HCT116 (cell line): ENCODE data around the gene CLCA2. TPM values are rescaled to one million over a fixed set of nuclear protein-coding genes. Genes with fewer than 3 reads are reported as not detected.

ENCODE experiments used
- ATAC-seq: fragments of 200-7000 bp; cut with Tn5 transposase; 2 replicates; pipeline ENCODE4 v1.9.1; 2020; ENCODE audit warnings: mild to moderate bottlenecking, moderate library complexity
- BruUV-seq: library from RNA; stranded (reverse); fragments of 400-500 nt; replicated peaks from 2 replicates; lab custom pipeline; 2021; lab: Mats Ljungman, UMichigan
- CTCF ChIA-PET: fragments of 300-600 bp; sonication (Branson Sonifier 250); formaldehyde crosslinking; loops from one replicate; lab custom pipeline; 2021; ENCODE audit warnings: antibody characterized with exemption; lab: Charles Lee
- POLR2A ChIA-PET: fragments of 300-600, 350-600 bp; sonication (Branson Sonifier 250); formaldehyde crosslinking; loops from one replicate; lab custom pipeline; 2021; ENCODE audit warnings: antibody characterized with exemption; lab: Charles Lee
- RAD21 ChIA-PET, 2 experiments: fragments of 300-600 bp; sonication (Branson Sonifier 250); formaldehyde crosslinking; loops; one replicate each; lab custom pipeline; 2023; ENCODE audit warnings: low total read pairs in 2 of 2; ENCODE audit not compliant: uncharacterized antibody in 2 of 2, unreplicated experiment in 2 of 2, low non-redundant PET in 1 of 2; lab: Charles Lee
- DNase-seq: peaks from one replicate; pipeline ENCODE4 v3.0.0-alpha.2; 2010; ENCODE audit warnings: low read depth, low spot score
- H2AFZ ChIP-seq: fragments of 200-600 bp; shearing (Covaris generic), sonication (generic); 2 replicates; pipeline ENCODE4 v1.6.1; 2017; ENCODE audit warnings: low read depth, mixed run types, mixed read lengths, antibody characterized with exemption, low read length; ENCODE audit not compliant: poor library complexity, severe bottlenecking
- H3K27ac ChIP-seq: 2 replicates; pipeline ENCODE4 v1.5.1; 2012; ENCODE audit warnings: low read depth, low read length
- H3K27me3 ChIP-seq: fragments of 200-600 bp; sonication (generic); 2 replicates; pipeline ENCODE4 v1.6.1; 2016; ENCODE audit warnings: mixed run types, low read length, mixed read lengths; ENCODE audit not compliant: insufficient read depth
- H3K36me3 ChIP-seq, 2 experiments: fragments of 200-500 bp in 1 of 2; fragments of 200-600 bp in 1 of 2; sonication (Bioruptor generic) in 1 of 2; sonication (generic) in 1 of 2; 2 replicates each; pipeline versions ENCODE4 v1.5.1 to v1.6.1; 2014 to 2016; ENCODE audit warnings: low read length in 2 of 2, inconsistent platforms in 1 of 2, mixed read lengths in 1 of 2, mixed run types in 1 of 2; ENCODE audit not compliant: insufficient read depth in 2 of 2, control insufficient read depth in 1 of 2
- H3K4me1 ChIP-seq, 2 experiments: fragments of 200-600 bp in 1 of 2; sonication (generic) in 1 of 2; 2 replicates each; pipeline versions ENCODE4 v1.5.1 to v1.6.1; 2012 to 2017; ENCODE audit warnings: low read length in 2 of 2, inconsistent platforms in 1 of 2, mild to moderate bottlenecking in 1 of 2, mixed read lengths in 1 of 2, mixed run types in 1 of 2, moderate library complexity in 1 of 2; ENCODE audit not compliant: insufficient read depth in 2 of 2, control insufficient read depth in 1 of 2
- H3K4me2 ChIP-seq: fragments of 200-600 bp; sonication (generic); 2 replicates; pipeline ENCODE4 v1.6.1; 2017; ENCODE audit warnings: mixed run types, low read length, mixed read lengths
- H3K4me3 ChIP-seq, 2 experiments: fragments of 200-600 bp in 1 of 2; sonication (generic) in 1 of 2; replicated peaks in 1 of 2; 2 replicates each; pipeline ENCODE4 v1.5.1; 2011 to 2016; ENCODE audit warnings: low read length in 2 of 2, control low read depth in 1 of 2, low read depth in 1 of 2, mild to moderate bottlenecking in 1 of 2, mixed read lengths in 1 of 2, mixed run types in 1 of 2
- H3K79me2 ChIP-seq: fragments of 200-600 bp; sonication (generic); 2 replicates; pipeline ENCODE4 v1.6.1; 2017; ENCODE audit warnings: mild to moderate bottlenecking, mixed run types, low read length, moderate library complexity, mixed read lengths; ENCODE audit not compliant: insufficient read depth
- H3K9ac ChIP-seq: fragments of 200-600 bp; sonication (generic); 2 replicates; pipeline ENCODE4 v1.6.1; 2016; ENCODE audit warnings: low read length, mixed read lengths
- H3K9me2 ChIP-seq: fragments of 200-600 bp; sonication (generic), shearing (Covaris generic); 2 replicates; pipeline ENCODE4 v1.6.1; 2017; ENCODE audit warnings: mixed run types, mild to moderate bottlenecking, moderate library complexity; ENCODE audit not compliant: insufficient read depth
- H3K9me3 ChIP-seq, 2 experiments: fragments of 200-500 bp in 1 of 2; fragments of 200-600 bp in 1 of 2; sonication (Bioruptor generic) in 1 of 2; sonication (generic) in 1 of 2; 2 replicates each; pipeline ENCODE4 v1.6.1; 2014 to 2017; ENCODE audit warnings: low read length in 2 of 2, mixed read lengths in 2 of 2, inconsistent platforms in 1 of 2, low read depth in 1 of 2, mild to moderate bottlenecking in 1 of 2, mixed run types in 1 of 2, moderate library complexity in 1 of 2; ENCODE audit not compliant: control insufficient read depth in 1 of 2, insufficient read depth in 1 of 2
- H4K20me1 ChIP-seq: fragments of 200-600 bp; sonication (generic), shearing (Covaris generic); 2 replicates; pipeline ENCODE4 v1.6.1; 2017; ENCODE audit warnings: mixed run types, mild to moderate bottlenecking, moderate library complexity; ENCODE audit not compliant: insufficient read depth
- CBX3 ChIP-seq: IDR thresholded peaks from 2 replicates; pipeline ENCODE4 v1.6.1; 2012; ENCODE audit warnings: low read depth
- CEBPB ChIP-seq: IDR thresholded peaks from 2 replicates; pipeline ENCODE4 v1.6.1; 2012; ENCODE audit warnings: low read depth
- CTCF ChIP-seq, 3 experiments: fragments of 200-600 bp in 1 of 3; sonication (generic) in 1 of 3; IDR thresholded peaks in 2 of 3; conservative IDR thresholded peaks in 1 of 3; 2 replicates each; pipeline ENCODE4 v1.5.1; 2012 to 2017; ENCODE audit warnings: low read depth in 2 of 3, low read length in 2 of 3, antibody characterized with exemption in 1 of 3, borderline replicate concordance in 1 of 3, control low read depth in 1 of 3, mild to moderate bottlenecking in 1 of 3, mixed read lengths in 1 of 3, mixed run types in 1 of 3, moderate library complexity in 1 of 3; ENCODE audit not compliant: insufficient read depth in 1 of 3
- EGR1 ChIP-seq: IDR thresholded peaks from 2 replicates; pipeline ENCODE4 v1.6.1; 2012; ENCODE audit warnings: low read depth
- FOSL1 ChIP-seq: IDR thresholded peaks from 2 replicates; pipeline ENCODE4 v1.6.1; 2012; ENCODE audit warnings: low read depth
- MAX ChIP-seq: IDR thresholded peaks from 2 replicates; pipeline ENCODE4 v1.6.1; 2012
- POLR2A ChIP-seq: IDR thresholded peaks from 2 replicates; pipeline ENCODE4 v1.7.0; 2011; ENCODE audit warnings: borderline replicate concordance; ENCODE audit not compliant: insufficient read depth, insufficient read length; ENCODE audit errors: extremely low read depth
- POLR2AphosphoS5 ChIP-seq: IDR thresholded peaks from 2 replicates; pipeline ENCODE4 v1.6.1; 2011; ENCODE audit warnings: mild to moderate bottlenecking, low read depth, low read length, moderate library complexity
- RAD21 ChIP-seq: IDR thresholded peaks from 2 replicates; pipeline ENCODE4 v1.6.1; 2012; ENCODE audit warnings: low read depth, mild to moderate bottlenecking
- REST ChIP-seq: IDR thresholded peaks from 2 replicates; pipeline ENCODE4 v1.6.1; 2012; ENCODE audit warnings: low read depth
- SIN3A ChIP-seq: IDR thresholded peaks from 2 replicates; pipeline ENCODE4 v1.6.1; 2012; ENCODE audit warnings: low read depth
- SP1 ChIP-seq: IDR thresholded peaks from 2 replicates; pipeline ENCODE4 v1.6.1; 2012; ENCODE audit warnings: low read depth
- TCF7L2 ChIP-seq: IDR thresholded peaks from 2 replicates; pipeline ENCODE4 v1.7.0; 2011; ENCODE audit warnings: borderline replicate concordance, inconsistent platforms; ENCODE audit not compliant: insufficient read depth, insufficient read length; ENCODE audit errors: extremely low read depth
- intact Hi-C: fragments of 100-400 bp; cut with micrococcal nuclease; formaldehyde crosslinking; loops from 2 replicates; pipeline ENCODE4 v1.10.0; 2022
- total RNA-seq: library from RNA; stranded (reverse); gene quantifications from one replicate; pipeline ENCODE4 v1.2.1, GENCODE V29; 2021; ENCODE audit not compliant: unreplicated experiment

The CLCA2 gene
- total RNA-seq, 1 experiment from 2014 or later = not detected

- no TSS peak for BruUV-seq
- ChIA-PET CTCF (no interaction called here), RAD21 (no interaction called here), POLR2A (no interaction called here)
- H3K27me3 ChIP-seq = no peaks in the 10 kb centered on the region
- no peak for DNase-seq
- no peaks in the 10 kb centered on the region for H3K9me3 ChIP-seq
- H2AFZ ChIP-seq = no peak overlapping the region
- no peak overlapping the region for H3K9ac ChIP-seq
- H3K4me3 ChIP-seq = no peak overlapping the region
- H3K4me1 ChIP-seq = no peaks in the 10 kb centered on the region
- no peaks in the 10 kb centered on the region for H4K20me1 ChIP-seq
- intact Hi-C loops = no loop called here
- no peak for ATAC-seq
- H3K27ac ChIP-seq = no peak overlapping the region
- no peaks in the 10 kb centered on the region for H3K79me2 ChIP-seq
- TF ChIP-seq CEBPB = no peak
- TF ChIP-seq MAX = no peak
- TF ChIP-seq TCF7L2 = no peak
- TF ChIP-seq EGR1 = no peak
- no peak for TF ChIP-seq POLR2AphosphoS5
- TF ChIP-seq CTCF (IDR thresholded peaks at IDR 0.05 in 2 of 3, conservative IDR thresholded peaks at IDR 0.05 in 1 of 3; ENCODE audit: borderline replicate concordance in 1 of 3, insufficient read depth in 1 of 3, low read depth in 2 of 3, low read length in 2 of 3) = no peak
- TF ChIP-seq POLR2A = no peak
- no peak for TF ChIP-seq SP1
- no peak for TF ChIP-seq CBX3
- TF ChIP-seq RAD21 = no peak
- no peak for TF ChIP-seq FOSL1
- TF ChIP-seq REST = no peak
- no peak for TF ChIP-seq SIN3A
- H3K4me2 ChIP-seq = no peak overlapping the region
- no peaks in the 10 kb centered on the region for H3K9me2 ChIP-seq
- H3K36me3 ChIP-seq = no peaks in the 10 kb centered on the region
Observed at GRCh38 chr1:86481966-86482365, 58.0 kb downstream of the CLCA2 start.
